Chondrocyte (in vitro differentiated cells): ENCODE measurements around the gene TRIM7. TPM values are rescaled to one million over a fixed set of nuclear protein-coding genes. Genes with fewer than 3 reads are reported as not detected.

Experiments used
- DNase-seq: peaks from one replicate; pipeline ENCODE4 v3.0.0; 2021; ENCODE audit warnings: mixed read lengths, low spot score
- H3K27ac Mint-ChIP-seq: one replicate; pipeline ENCODE4 v1.8.0; 2021; ENCODE audit warnings: mild to moderate bottlenecking, moderate library complexity, mixed read lengths; ENCODE audit not compliant: unreplicated experiment
- H3K27me3 Mint-ChIP-seq: 2 replicates; pipeline ENCODE4 v1.8.0; 2021; ENCODE audit warnings: low read depth, mixed read lengths
- H3K36me3 Mint-ChIP-seq: 2 replicates; pipeline ENCODE4 v1.8.0; 2021; ENCODE audit warnings: low read depth, mixed read lengths
- H3K4me1 Mint-ChIP-seq: 2 replicates; pipeline ENCODE4 v1.8.0; 2021; ENCODE audit warnings: low read depth, mild to moderate bottlenecking, mixed read lengths
- H3K4me3 Mint-ChIP-seq: one replicate; pipeline ENCODE4 v1.8.0; 2021; ENCODE audit warnings: mild to moderate bottlenecking, moderate library complexity, mixed read lengths; ENCODE audit not compliant: unreplicated experiment
- H3K9me3 Mint-ChIP-seq: 2 replicates; pipeline ENCODE4 v1.8.0; 2021; ENCODE audit warnings: low read depth, mixed read lengths
- CTCF ChIP-seq: fragments of 200-600 bp; sonication (generic); IDR thresholded peaks from 2 replicates; pipeline ENCODE4 v1.5.0; 2021; ENCODE audit warnings: antibody characterized with exemption, mild to moderate bottlenecking, moderate library complexity
- total RNA-seq: library from RNA; stranded (reverse); gene quantifications from 3 replicates; pipeline ENCODE4 v1.2.1, GENCODE V29; 2021

TRIM7 gene
- total RNA-seq, 1 donor from 2014 or later, result 5.7 TPM

DNA sequence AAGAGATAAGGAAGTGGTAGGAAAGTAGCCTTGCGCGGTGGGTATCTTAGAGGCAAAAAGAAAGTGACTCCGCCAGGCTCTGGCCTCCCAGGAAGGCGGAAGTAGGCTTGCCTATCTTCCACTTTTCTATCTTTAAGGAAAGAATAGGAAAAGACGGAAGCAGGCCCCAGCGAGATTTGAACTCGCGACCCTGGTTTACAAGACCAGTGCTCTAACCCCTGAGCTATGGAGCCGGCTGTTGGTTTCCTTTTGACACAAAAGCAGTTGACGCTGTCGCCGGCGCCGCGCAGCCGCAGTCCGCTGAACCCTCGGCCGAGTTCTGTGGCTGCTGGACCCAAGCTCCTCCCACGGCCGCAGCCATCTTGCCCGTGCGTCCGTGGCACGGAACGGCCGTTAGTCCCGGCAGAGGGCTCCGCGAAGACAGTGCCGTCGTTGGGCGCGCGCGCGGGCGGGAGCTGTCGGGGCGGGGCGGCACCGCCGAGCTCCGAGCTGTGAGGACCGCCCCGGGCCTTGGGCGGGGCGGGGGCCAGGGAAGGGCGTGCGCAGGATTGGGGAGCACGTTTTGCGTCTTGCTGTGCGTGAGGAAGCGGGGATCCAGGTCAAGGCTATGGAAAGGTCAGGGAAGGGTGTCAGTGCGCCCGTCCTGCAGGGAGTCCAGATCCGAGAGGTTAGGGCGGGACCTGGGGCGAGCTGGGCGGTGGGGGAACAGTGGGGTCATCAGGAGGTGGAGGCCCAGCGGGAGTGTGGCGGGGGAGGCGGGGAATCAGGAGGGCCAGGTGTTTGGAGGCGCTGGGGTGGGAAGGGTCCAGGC lies 13.3 kb downstream of the TRIM7 start:
- no peaks in the 10 kb centered on the region for H3K36me3 Mint-ChIP-seq
- peak overlapping the region; percentile 93 for H3K4me3 Mint-ChIP-seq
- peaks cover 24% of the 10 kb centered on the region for H3K4me1 Mint-ChIP-seq
- no peaks in the 10 kb centered on the region for H3K9me3 Mint-ChIP-seq
- H3K27me3 Mint-ChIP-seq, result no peaks in the 10 kb centered on the region
- no peak for TF ChIP-seq CTCF
- peak; percentile 95 for DNase-seq
- H3K27ac Mint-ChIP-seq, result peak overlapping the region; percentile 94

DNA sequence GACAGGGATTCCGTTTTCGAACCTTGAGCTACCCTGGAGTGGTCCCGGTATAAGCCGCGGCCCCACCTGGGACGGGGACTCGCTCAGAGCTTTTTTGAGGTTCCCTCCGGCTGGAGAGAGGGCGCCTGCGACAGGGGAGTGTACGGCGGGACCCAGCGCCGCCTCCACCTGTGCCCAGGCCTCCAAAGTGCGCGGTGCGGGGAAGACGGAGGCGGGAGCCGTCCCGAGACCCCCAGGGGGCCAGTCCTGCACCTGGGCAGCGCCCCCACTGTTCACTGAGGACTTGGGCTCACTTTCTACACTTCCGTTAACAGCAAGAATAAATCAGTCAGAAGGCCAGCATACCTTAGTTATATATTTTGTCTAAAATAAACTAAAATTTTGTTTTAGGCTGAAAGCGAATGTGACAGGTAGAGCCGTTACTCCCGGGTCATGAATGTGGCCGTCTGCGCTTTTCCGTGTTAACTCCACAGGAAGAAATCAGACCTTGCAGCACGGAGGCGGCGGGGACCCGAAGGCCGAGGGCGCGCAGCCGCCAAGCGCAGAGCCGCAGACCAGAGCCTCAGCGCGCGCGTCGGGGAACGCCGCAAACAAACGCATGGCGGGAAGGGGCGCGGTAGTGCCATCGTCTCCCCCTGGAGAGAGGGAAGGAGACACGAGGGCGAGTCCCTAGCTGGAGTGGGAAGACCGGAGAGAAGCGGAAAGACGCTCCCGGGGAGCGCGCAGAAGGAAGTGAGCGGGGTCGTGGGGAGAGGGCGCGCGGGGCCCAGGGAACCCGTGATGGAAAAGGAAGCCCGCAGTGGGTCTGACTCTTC lies 14.1 kb downstream of the TRIM7 start:
- peak overlapping the region; percentile 93 for H3K4me3 Mint-ChIP-seq
- no peaks in the 10 kb centered on the region for H3K36me3 Mint-ChIP-seq
- peak overlapping the region; percentile 94 for H3K27ac Mint-ChIP-seq
- no peaks in the 10 kb centered on the region for H3K27me3 Mint-ChIP-seq
- no peaks in the 10 kb centered on the region for H3K9me3 Mint-ChIP-seq
- no peak for DNase-seq
- peaks cover 24% of the 10 kb centered on the region for H3K4me1 Mint-ChIP-seq
- peak; percentile 67 for TF ChIP-seq CTCF

DNA sequence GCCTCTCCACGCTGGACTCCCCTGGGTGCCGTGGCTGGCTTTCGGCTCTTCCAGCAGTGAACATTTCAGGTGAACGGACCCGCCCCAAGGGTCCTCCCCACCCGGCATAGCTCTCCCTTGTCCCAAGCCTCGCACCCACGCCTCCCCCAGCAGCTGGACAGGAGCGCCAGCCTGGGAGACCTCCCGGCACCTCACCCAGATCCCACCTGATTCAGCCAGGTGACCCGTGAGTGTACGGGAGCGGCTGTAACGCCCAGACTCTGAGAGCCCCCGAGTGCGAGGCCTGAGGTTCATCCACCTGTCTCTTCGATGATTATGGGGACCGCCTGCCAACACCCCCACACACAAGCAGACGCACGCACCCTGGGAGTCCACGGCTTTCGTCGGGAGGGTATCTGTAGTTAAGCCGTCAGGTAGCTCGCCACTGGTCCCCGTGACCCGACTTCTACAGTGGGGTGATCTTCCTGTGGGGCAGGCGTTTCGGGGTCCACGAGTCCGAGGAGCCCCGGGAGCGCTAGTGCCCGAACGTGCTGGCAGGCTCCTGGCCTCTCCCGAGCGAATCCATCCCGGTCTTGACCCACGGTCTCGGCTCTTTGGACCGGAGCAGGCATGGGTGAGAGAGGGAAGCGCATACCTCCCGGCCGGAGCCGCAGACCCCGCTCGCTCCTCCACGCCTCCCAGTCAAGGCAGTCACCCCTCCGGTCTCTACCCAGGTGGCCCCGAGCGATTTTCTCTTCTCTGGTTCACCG lies 14.9 kb downstream of the TRIM7 start:
- H3K36me3 Mint-ChIP-seq, result no peaks in the 10 kb centered on the region
- peak overlapping the region; percentile 65 for H3K27ac Mint-ChIP-seq
- peaks cover 24% of the 10 kb centered on the region for H3K4me1 Mint-ChIP-seq
- H3K4me3 Mint-ChIP-seq, result peak overlapping the region; percentile 93
- H3K27me3 Mint-ChIP-seq, result no peaks in the 10 kb centered on the region
- DNase-seq, result no peak
- H3K9me3 Mint-ChIP-seq, result no peaks in the 10 kb centered on the region
- TF ChIP-seq CTCF, result no peak

DNA sequence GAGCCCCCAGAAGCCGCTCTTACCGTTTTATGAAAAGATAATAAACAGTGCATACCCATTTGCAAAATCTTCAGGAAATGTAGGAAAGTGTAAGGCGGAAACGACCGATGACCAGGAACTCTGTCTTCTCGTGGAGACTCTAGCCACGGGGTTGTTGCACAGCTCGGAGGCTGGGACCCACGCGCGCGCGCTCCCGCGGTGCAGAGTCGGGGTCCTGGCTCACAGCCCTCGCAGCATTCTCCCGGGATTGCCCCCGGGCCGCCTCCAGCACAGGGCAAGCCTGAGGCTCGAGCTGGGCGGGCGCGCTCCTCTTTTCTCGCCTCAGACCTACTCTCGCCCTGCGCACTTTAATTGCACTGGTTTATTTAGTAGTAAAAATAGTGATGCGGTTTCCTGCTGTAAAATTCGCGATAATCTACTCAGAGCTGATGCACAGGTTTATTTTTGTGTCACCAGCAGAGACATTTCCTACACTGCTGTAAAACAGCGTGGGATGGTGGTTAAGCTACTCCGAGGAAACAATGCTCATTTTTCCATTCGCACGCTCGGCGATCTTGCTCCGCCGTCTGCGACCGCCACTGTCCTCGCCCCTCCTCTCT lies 15.5 kb downstream of the TRIM7 start:
- peaks cover 28% of the 10 kb centered on the region for H3K4me1 Mint-ChIP-seq
- peak overlapping the region; percentile 93 for H3K4me3 Mint-ChIP-seq
- no peak for DNase-seq
- peak overlapping the region; percentile 98 for H3K27ac Mint-ChIP-seq
- no peaks in the 10 kb centered on the region for H3K36me3 Mint-ChIP-seq
- H3K9me3 Mint-ChIP-seq, result no peaks in the 10 kb centered on the region
- TF ChIP-seq CTCF, result no peak
- H3K27me3 Mint-ChIP-seq, result no peaks in the 10 kb centered on the region
